ENCODE data around the gene SPINK1.
A peak's percentile ranks its signal among the peaks of the same experiment; 100 is the strongest.
"Not testable (repeated sequence)": the region's sequence is repeated elsewhere in the genome, so short reads cannot be mapped to it uniquely, and the experiment has no call there.

The SPINK1 gene

GRCh38 chr5:147805030-147805454 lies 26.4 kb downstream of the SPINK1 start:
- Histone ChIP-seq H4K8ac (ENCODE audit: low read depth, low read length) (no peak overlapping the region), H3K23ac (ENCODE audit: low read length) (no peak overlapping the region), H2BK12ac (ENCODE audit: low read length) (no peak overlapping the region), H3K9me3 (ENCODE audit: insufficient read depth, low read depth, low read length) (no peaks in the 10 kb centered on the region), H3K14ac (ENCODE audit: low read length) (no peak overlapping the region), H2BK5ac (ENCODE audit: low read depth, low read length, poor library complexity) (no peak overlapping the region), H3K36me3 (ENCODE audit: control insufficient read depth in 1 of 2, insufficient read depth in 2 of 2, low read length in 2 of 2) (no peaks in the 10 kb centered on the region), H4K91ac (ENCODE audit: low read depth, low read length) (no peak overlapping the region), H2AK5ac (ENCODE audit: low read length) (no peak overlapping the region), H3K79me2 (ENCODE audit: control insufficient read depth, insufficient read depth, low read length, poor library complexity) (no peaks in the 10 kb centered on the region), H4K12ac (ENCODE audit: low read depth, low read length) (no peak overlapping the region), H3K27me3 (ENCODE audit: insufficient read depth, low read length) (no peaks in the 10 kb centered on the region), H3K4me3 (ENCODE audit: low read depth, low read length) (no peak overlapping the region), H3K9ac (ENCODE audit: low read length) (no peak overlapping the region), H3K4ac (ENCODE audit: low read depth, low read length) (no peak overlapping the region), H3K27ac (ENCODE audit: low read depth, low read length) (no peak overlapping the region), H2BK120ac (ENCODE audit: insufficient read depth, low read length, poor library complexity) (no peak overlapping the region), H2AFZ (ENCODE audit: insufficient read depth, low read length, poor library complexity) (no peak overlapping the region), H3K79me1 (ENCODE audit: low read length) (no peaks in the 10 kb centered on the region), H3K18ac (ENCODE audit: low read length) (no peak overlapping the region), H3K4me2 (ENCODE audit: low read length) (no peak overlapping the region), H3K4me1 (ENCODE audit: control insufficient read depth in 1 of 2, insufficient read depth in 2 of 2, low read length in 2 of 2) (no peaks in the 10 kb centered on the region)
- DNase-seq, result peak in 1 of 2 donors; percentile 23
- WGBS (ENCODE audit: extremely low coverage, insufficient coverage, insufficient read length), result no CpG with 5 or more reads among the region's 6 CpGs

DNA sequence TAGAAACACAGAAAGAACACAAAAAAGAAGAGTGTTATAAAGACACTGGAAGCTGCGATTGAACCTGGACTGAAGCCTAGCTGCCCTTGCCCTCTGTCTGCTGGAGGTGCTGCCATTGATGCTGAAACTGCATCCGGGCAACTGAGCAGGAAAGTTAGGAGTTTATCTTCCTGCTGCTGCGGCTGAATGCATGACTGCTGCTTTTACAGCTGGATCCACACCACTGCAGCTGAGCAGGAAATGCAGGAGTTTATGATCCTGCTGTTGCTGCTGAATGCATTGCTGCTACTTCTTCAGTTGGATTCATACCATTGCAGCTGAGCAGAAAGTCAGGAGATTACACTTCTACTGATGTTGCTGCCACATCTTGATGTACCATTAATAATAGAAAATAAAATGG lies 27.1 kb downstream of the SPINK1 start:
- H2BK120ac ChIP-seq (ENCODE audit: insufficient read depth, low read length, poor library complexity), result no peak overlapping the region
- H3K4me3 ChIP-seq (ENCODE audit: low read depth, low read length), result no peak overlapping the region
- H3K27me3 ChIP-seq (ENCODE audit: insufficient read depth, low read length), result no peaks in the 10 kb centered on the region
- H3K79me2 ChIP-seq (ENCODE audit: control insufficient read depth, insufficient read depth, low read length, poor library complexity), result no peaks in the 10 kb centered on the region
- H2AFZ ChIP-seq (ENCODE audit: insufficient read depth, low read length, poor library complexity), result no peak overlapping the region
- no peak overlapping the region for H2AK5ac ChIP-seq (ENCODE audit: low read length)
- no peak overlapping the region for H4K8ac ChIP-seq (ENCODE audit: low read depth, low read length)
- H3K4me2 ChIP-seq (ENCODE audit: low read length), result no peak overlapping the region
- no peak overlapping the region for H2BK5ac ChIP-seq (ENCODE audit: low read depth, low read length, poor library complexity)
- no peaks in the 10 kb centered on the region for H3K79me1 ChIP-seq (ENCODE audit: low read length)
- no peak overlapping the region for H4K91ac ChIP-seq (ENCODE audit: low read depth, low read length)
- H3K18ac ChIP-seq (ENCODE audit: low read length), result no peak overlapping the region
- no peak overlapping the region for H3K14ac ChIP-seq (ENCODE audit: low read length)
- no peak for DNase-seq
- H4K12ac ChIP-seq (ENCODE audit: low read depth, low read length), result no peak overlapping the region
- H3K36me3 ChIP-seq (ENCODE audit: control insufficient read depth in 1 of 2, insufficient read depth in 2 of 2, low read length in 2 of 2), result no peaks in the 10 kb centered on the region
- H3K4ac ChIP-seq (ENCODE audit: low read depth, low read length), result no peak overlapping the region
- no peak overlapping the region for H2BK12ac ChIP-seq (ENCODE audit: low read length)
- H3K9ac ChIP-seq (ENCODE audit: low read length), result no peak overlapping the region
- no peaks in the 10 kb centered on the region for H3K9me3 ChIP-seq (ENCODE audit: insufficient read depth, low read depth, low read length)
- no peak overlapping the region for H3K27ac ChIP-seq (ENCODE audit: low read depth, low read length)
- no peaks in the 10 kb centered on the region for H3K4me1 ChIP-seq (ENCODE audit: control insufficient read depth in 1 of 2, insufficient read depth in 2 of 2, low read length in 2 of 2)
- no CpG with 5 or more reads among the region's 3 CpGs for WGBS (ENCODE audit: extremely low coverage, insufficient coverage, insufficient read length)
- H3K23ac ChIP-seq (ENCODE audit: low read length), result no peak overlapping the region

- DNase-seq, result no peak
- Histone ChIP-seq H4K12ac (ENCODE audit: low read depth, low read length) (no peak overlapping the region), H4K8ac (ENCODE audit: low read depth, low read length) (no peak overlapping the region), H3K9me3 (ENCODE audit: insufficient read depth, low read depth, low read length) (no peaks in the 10 kb centered on the region), H3K79me1 (ENCODE audit: low read length) (no peaks in the 10 kb centered on the region), H3K9ac (ENCODE audit: low read length) (no peak overlapping the region), H2BK12ac (ENCODE audit: low read length) (no peak overlapping the region), H3K79me2 (ENCODE audit: control insufficient read depth, insufficient read depth, low read length, poor library complexity) (no peaks in the 10 kb centered on the region), H2BK120ac (ENCODE audit: insufficient read depth, low read length, poor library complexity) (no peak overlapping the region), H3K4me1 (ENCODE audit: control insufficient read depth in 1 of 2, insufficient read depth in 2 of 2, low read length in 2 of 2) (no peaks in the 10 kb centered on the region), H3K4me3 (ENCODE audit: low read depth, low read length) (no peak overlapping the region), H3K18ac (ENCODE audit: low read length) (no peak overlapping the region), H2AK5ac (ENCODE audit: low read length) (no peak overlapping the region), H3K23ac (ENCODE audit: low read length) (no peak overlapping the region), H3K4me2 (ENCODE audit: low read length) (no peak overlapping the region), H3K27me3 (ENCODE audit: insufficient read depth, low read length) (no peaks in the 10 kb centered on the region), H3K14ac (ENCODE audit: low read length) (no peak overlapping the region), H2BK5ac (ENCODE audit: low read depth, low read length, poor library complexity) (no peak overlapping the region), H3K27ac (ENCODE audit: low read depth, low read length) (no peak overlapping the region), H4K91ac (ENCODE audit: low read depth, low read length) (no peak overlapping the region), H3K36me3 (ENCODE audit: control insufficient read depth in 1 of 2, insufficient read depth in 2 of 2, low read length in 2 of 2) (no peaks in the 10 kb centered on the region), H2AFZ (ENCODE audit: insufficient read depth, low read length, poor library complexity) (no peak overlapping the region), H3K4ac (ENCODE audit: low read depth, low read length) (no peak overlapping the region)
- no CpG with 5 or more reads among the region's 1 CpG for WGBS (ENCODE audit: extremely low coverage, insufficient coverage, insufficient read length)
Measured at GRCh38 chr5:147803926-147804325, 27.5 kb downstream of the SPINK1 start.

DNA sequence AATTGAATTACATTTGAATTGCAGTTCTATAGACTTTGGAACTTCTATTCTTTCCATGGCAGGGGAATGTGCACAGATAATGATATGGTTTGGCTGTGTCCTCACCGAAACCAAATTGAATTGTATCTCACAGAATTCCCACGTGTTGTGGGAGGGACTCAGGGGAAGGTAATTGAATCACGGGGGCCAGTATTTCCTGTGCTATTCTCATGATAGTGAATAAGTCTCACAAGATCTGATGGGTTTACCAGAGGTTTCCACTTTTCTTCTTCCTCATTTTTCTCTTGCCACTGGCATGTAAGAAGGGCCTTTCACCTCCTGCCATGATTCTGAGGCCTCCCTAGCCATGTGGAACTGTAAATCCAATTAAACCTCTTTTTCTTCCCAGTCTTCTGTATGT lies 28.3 kb downstream of the SPINK1 start:
- H2BK5ac ChIP-seq (ENCODE audit: low read depth, low read length, poor library complexity); DNase-seq; H4K91ac ChIP-seq (ENCODE audit: low read depth, low read length); H2AK5ac ChIP-seq (ENCODE audit: low read length); H3K14ac ChIP-seq (ENCODE audit: low read length); H3K4me3 ChIP-seq (ENCODE audit: low read depth, low read length); H2BK120ac ChIP-seq (ENCODE audit: insufficient read depth, low read length, poor library complexity); H3K4ac ChIP-seq (ENCODE audit: low read depth, low read length); H3K4me1 ChIP-seq (ENCODE audit: control insufficient read depth in 1 of 2, insufficient read depth in 2 of 2, low read length in 2 of 2); H3K27ac ChIP-seq (ENCODE audit: low read depth, low read length); H3K79me1 ChIP-seq (ENCODE audit: low read length); H2BK12ac ChIP-seq (ENCODE audit: low read length); H3K18ac ChIP-seq (ENCODE audit: low read length); H4K8ac ChIP-seq (ENCODE audit: low read depth, low read length); H3K36me3 ChIP-seq (ENCODE audit: control insufficient read depth in 1 of 2, insufficient read depth in 2 of 2, low read length in 2 of 2); H4K12ac ChIP-seq (ENCODE audit: low read depth, low read length); H3K79me2 ChIP-seq (ENCODE audit: control insufficient read depth, insufficient read depth, low read length, poor library complexity); H3K4me2 ChIP-seq (ENCODE audit: low read length); H2AFZ ChIP-seq (ENCODE audit: insufficient read depth, low read length, poor library complexity); H3K9me3 ChIP-seq (ENCODE audit: insufficient read depth, low read depth, low read length); H3K27me3 ChIP-seq (ENCODE audit: insufficient read depth, low read length); H3K23ac ChIP-seq (ENCODE audit: low read length); H3K9ac ChIP-seq (ENCODE audit: low read length): not testable (repeated sequence)
- no CpG with 5 or more reads among the region's 3 CpGs for WGBS (ENCODE audit: extremely low coverage, insufficient coverage, insufficient read length)
